ENCODE measurements around the gene STAT3. TPM values are rescaled to one million over a fixed set of nuclear protein-coding genes. Genes with fewer than 3 reads are reported as not detected.

STAT3 gene
- total and polyA plus RNA-seq, 7 donors = 43.8 to 230 (median 129) TPM

- intact Hi-C loops (cut with DNase I) = loop anchor here (5.0 kb wide), 2 partner anchors 63 to 93 kb away; partner anchors contain the start of gene GHDC
- TF ChIP-seq POLR2AphosphoS5 (IDR thresholded peaks at IDR 0.05) (no peak), CTCF (IDR thresholded peaks at IDR 0.05) (no peak), EP300 (IDR thresholded peaks at IDR 0.05) (no peak), POLR2A (IDR thresholded peaks at IDR 0.05) (no peak)
- Histone ChIP-seq H3K4me1 (peaks cover 0 to 38% (median 35%) of the 10 kb centered on the region in 4 donors), H3K4me3 (no peak overlapping the region), H3K9me3 (no peaks in the 10 kb centered on the region), H3K27ac (peak overlapping the region in 1 of 4 donors; percentile 93), H3K36me3 (no peaks in the 10 kb centered on the region), H3K27me3 (no peaks in the 10 kb centered on the region)
- peak; percentile 52 for DNase-seq
- 90 to 94% methylated on average over 11 of the region's 11 CpGs for WGBS, 2 donors
Measured at GRCh38 chr17:42285346-42286050, 102.7 kb downstream of the STAT3 start.

- H3K9me3 ChIP-seq = no peaks in the 10 kb centered on the region
- H3K4me3 ChIP-seq = no peak overlapping the region
- peaks cover 0 to 31% (median 26%) of the 10 kb centered on the region in 4 donors for H3K4me1 ChIP-seq
- intact Hi-C loops (cut with DNase I) = no loop called here
- H3K36me3 ChIP-seq = no peaks in the 10 kb centered on the region
- WGBS, 2 donors = 94 to 96% methylated on average over 7 of the region's 7 CpGs
- no peak for TF ChIP-seq EP300 (IDR thresholded peaks at IDR 0.05)
- TF ChIP-seq POLR2A (IDR thresholded peaks at IDR 0.05) = no peak
- TF ChIP-seq CTCF (IDR thresholded peaks at IDR 0.05) = no peak
- TF ChIP-seq POLR2AphosphoS5 (IDR thresholded peaks at IDR 0.05) = no peak
- no peaks in the 10 kb centered on the region for H3K27me3 ChIP-seq
- H3K27ac ChIP-seq = no peak overlapping the region
- DNase-seq = peak; percentile 33
Measured at GRCh38 chr17:42284566-42284965, 103.7 kb downstream of the STAT3 start.

GRCh38 chr17:42284024-42284369 is 104.2 kb downstream of the STAT3 start:
- no peak for TF ChIP-seq CTCF (IDR thresholded peaks at IDR 0.05)
- WGBS, 2 donors = 90 to 97% methylated on average over 5 of the region's 5 CpGs
- Histone ChIP-seq H3K9me3 (no peaks in the 10 kb centered on the region), H3K4me3 (no peak overlapping the region), H3K4me1 (peaks cover 0 to 26% (median 20%) of the 10 kb centered on the region in 4 donors), H3K27me3 (no peaks in the 10 kb centered on the region), H3K27ac (no peak overlapping the region), H3K36me3 (no peaks in the 10 kb centered on the region)
- intact Hi-C loops (cut with DNase I) = no loop called here
- DNase-seq = peak; percentile 42

- DNase-seq = peak; percentile 48
- no peaks in the 10 kb centered on the region for H3K36me3 ChIP-seq
- 90 to 95% methylated on average over 7 of the region's 7 CpGs for WGBS, 2 donors
- no peaks in the 10 kb centered on the region for H3K27me3 ChIP-seq
- H3K27ac ChIP-seq = no peak overlapping the region
- no peaks in the 10 kb centered on the region for H3K9me3 ChIP-seq
- no peak for TF ChIP-seq POLR2AphosphoS5 (IDR thresholded peaks at IDR 0.05)
- TF ChIP-seq CTCF (IDR thresholded peaks at IDR 0.05) = no peak
- TF ChIP-seq EP300 (IDR thresholded peaks at IDR 0.05) = no peak
- TF ChIP-seq POLR2A (IDR thresholded peaks at IDR 0.05) = no peak
- no peak overlapping the region for H3K4me3 ChIP-seq
- H3K4me1 ChIP-seq = peaks cover 0 to 20% (median 16%) of the 10 kb centered on the region in 4 donors
- intact Hi-C loops (cut with DNase I) = no loop called here
Measured at GRCh38 chr17:42283241-42284023, 104.8 kb downstream of the STAT3 start.

Data from sigmoid colon (tissue), 7 donors.